ENCODE results near the gene ZAR1. TPM values are rescaled to one million over a fixed set of nuclear protein-coding genes. Genes with fewer than 3 reads are reported as not detected.
"Not testable (repeated sequence)": the region's sequence is repeated elsewhere in the genome, so short reads cannot be mapped to it uniquely, and the experiment has no call there.

The ZAR1 gene
- total RNA-seq: not detected in 2 replicates

GRCh38 chr4:48490012-48490679 lies at the start of gene ZAR1:
Gene ZAR1, plus strand, starts transcription at chr4:48490252. Its CDS starts 40 bp downstream, at chr4:48490292.
- no peak for DNase-seq (ENCODE audit: low read depth in 2 of 2)

- not testable (repeated sequence) for DNase-seq (ENCODE audit: low read depth in 2 of 2)
Observed at GRCh38 chr4:48440914-48441313, 49.1 kb upstream of the ZAR1 start.

GRCh38 chr4:48445704-48446103 lies 44.3 kb upstream of the ZAR1 start:
- peak in 1 of 2 donors; percentile 29 for DNase-seq (ENCODE audit: low read depth in 2 of 2)

GRCh38 chr4:48446642-48447041 lies 43.4 kb upstream of the ZAR1 start:
- DNase-seq (ENCODE audit: low read depth in 2 of 2): no peak

- no peak for DNase-seq (ENCODE audit: low read depth in 2 of 2)
Observed at GRCh38 chr4:48449151-48449550, 40.9 kb upstream of the ZAR1 start.

GRCh38 chr4:48450740-48451139 lies 39.3 kb upstream of the ZAR1 start:
- DNase-seq (ENCODE audit: low read depth in 2 of 2): no peak

- DNase-seq (ENCODE audit: low read depth in 2 of 2): not testable (repeated sequence)
Observed at GRCh38 chr4:48451656-48452055, 38.4 kb upstream of the ZAR1 start.

- no peak for DNase-seq (ENCODE audit: low read depth in 2 of 2)
Observed at GRCh38 chr4:48454591-48454990, 35.5 kb upstream of the ZAR1 start.

- DNase-seq (ENCODE audit: low read depth in 2 of 2): no peak
Observed at GRCh38 chr4:48461000-48461399, 29.1 kb upstream of the ZAR1 start.

- DNase-seq (ENCODE audit: low read depth in 2 of 2): no peak
Observed at GRCh38 chr4:48462363-48462762, 27.7 kb upstream of the ZAR1 start.

GRCh38 chr4:48467442-48467841 lies 22.6 kb upstream of the ZAR1 start:
- no peak for DNase-seq (ENCODE audit: low read depth in 2 of 2)

GRCh38 chr4:48467891-48468290 lies 22.2 kb upstream of the ZAR1 start:
- no peak for DNase-seq (ENCODE audit: low read depth in 2 of 2)

- DNase-seq (ENCODE audit: low read depth in 2 of 2): no peak
Observed at GRCh38 chr4:48470137-48470536, 19.9 kb upstream of the ZAR1 start.

GRCh38 chr4:48470570-48470969 lies 19.5 kb upstream of the ZAR1 start:
- no peak for DNase-seq (ENCODE audit: low read depth in 2 of 2)

- no peak for DNase-seq (ENCODE audit: low read depth in 2 of 2)
Observed at GRCh38 chr4:48472794-48473193, 17.3 kb upstream of the ZAR1 start.

GRCh38 chr4:48475770-48476169 lies 14.3 kb upstream of the ZAR1 start:
- DNase-seq (ENCODE audit: low read depth in 2 of 2): no peak

GRCh38 chr4:48478273-48478672 lies 11.8 kb upstream of the ZAR1 start:
- DNase-seq (ENCODE audit: low read depth in 2 of 2): peak in 1 of 2 donors; percentile 37

- no peak for DNase-seq (ENCODE audit: low read depth in 2 of 2)
Observed at GRCh38 chr4:48481581-48481980, 8.5 kb upstream of the ZAR1 start.

GRCh38 chr4:48483006-48483776 lies 6.9 kb upstream of the ZAR1 start, which contains the start of gene SLC10A4:
Gene SLC10A4, plus strand, starts transcription at chr4:48483343. Its CDS starts 219 bp downstream, at chr4:48483562.
- DNase-seq (ENCODE audit: low read depth in 2 of 2): peak in 1 of 2 donors; percentile 6

- no peak for DNase-seq (ENCODE audit: low read depth in 2 of 2)
Observed at GRCh38 chr4:48483777-48484493, 6.1 kb upstream of the ZAR1 start.

- DNase-seq (ENCODE audit: low read depth in 2 of 2): no peak
Observed at GRCh38 chr4:48484494-48485168, 5.4 kb upstream of the ZAR1 start.

- DNase-seq (ENCODE audit: low read depth in 2 of 2): peak in 1 of 2 donors; percentile 29
Observed at GRCh38 chr4:48489683-48490011, 405 bp upstream of the ZAR1 start.
